NCI-H2227 (cell line): ENCODE data around the gene AGPAT4.

Source experiments
- DNase-seq: peaks from one replicate; lab custom pipeline; 2025; ENCODE audit not compliant: unreplicated experiment; lab: John Stamatoyannopoulos, UW

The AGPAT4 gene

GRCh38 chr6:161169035-161169434, 104.8 kb downstream of the AGPAT4 start:
- no peak for DNase-seq

- DNase-seq, result peak; percentile 39
These were observed 105.5 kb downstream of the AGPAT4 start for GRCh38 chr6:161168281-161168891.

GRCh38 chr6:161166677-161167076, 107.2 kb downstream of the AGPAT4 start:
- DNase-seq, result no peak

- DNase-seq, result no peak
These were observed 107.7 kb downstream of the AGPAT4 start for GRCh38 chr6:161166176-161166575.

GRCh38 chr6:161164182-161164625, 109.7 kb downstream of the AGPAT4 start:
- no peak for DNase-seq

- no peak for DNase-seq
These were observed 110.2 kb downstream of the AGPAT4 start for GRCh38 chr6:161163466-161164181.

GRCh38 chr6:161162722-161163121, 111.1 kb downstream of the AGPAT4 start:
- DNase-seq, result no peak

- no peak for DNase-seq
These were observed 111.8 kb downstream of the AGPAT4 start for GRCh38 chr6:161161889-161162624.

GRCh38 chr6:161161121-161161520, 112.7 kb downstream of the AGPAT4 start:
- DNase-seq, result no peak

GRCh38 chr6:161154796-161155335, 119.0 kb downstream of the AGPAT4 start:
- no peak for DNase-seq

GRCh38 chr6:161153725-161154124, 120.1 kb downstream of the AGPAT4 start:
- no peak for DNase-seq

- DNase-seq, result no peak
These were observed 120.8 kb downstream of the AGPAT4 start for GRCh38 chr6:161152907-161153662.

GRCh38 chr6:161152527-161152862, 121.4 kb downstream of the AGPAT4 start:
- DNase-seq, result no peak

- DNase-seq, result no peak
These were observed 122.0 kb downstream of the AGPAT4 start for GRCh38 chr6:161151660-161152526.

- DNase-seq, result no peak
These were observed 122.7 kb downstream of the AGPAT4 start for GRCh38 chr6:161151059-161151645.

GRCh38 chr6:161150566-161150965, 123.3 kb downstream of the AGPAT4 start:
- DNase-seq, result no peak

GRCh38 chr6:161150136-161150535, 123.7 kb downstream of the AGPAT4 start:
- DNase-seq, result no peak

GRCh38 chr6:161143663-161144430, 130.0 kb downstream of the AGPAT4 start:
- no peak for DNase-seq

GRCh38 chr6:161142957-161143296, 130.9 kb downstream of the AGPAT4 start:
- no peak for DNase-seq
